Suprapubic skin (tissue), 4 donors: ENCODE data around the gene C14orf180.

Experiments used
- CTCF ChIP-seq, 2 donors: fragments of 200-600 bp in 1 of 2; fragments of 450-650 bp in 1 of 2; sonication (generic) in 1 of 2; IDR thresholded peaks; one replicate each; pipeline ENCODE4 v1.5.1; 2016 to 2019; ENCODE audit warnings: antibody characterized with exemption in 2 of 2, mild to moderate bottlenecking in 1 of 2, moderate library complexity in 1 of 2
- EP300 ChIP-seq: sonication (generic); formaldehyde crosslinking; IDR thresholded peaks from one replicate; pipeline ENCODE4 v1.6.1; 2017; ENCODE audit warnings: antibody characterized with exemption
- POLR2A ChIP-seq, 2 donors: fragments of 450-650 bp; IDR thresholded peaks; one replicate each; pipeline ENCODE4 v1.6.1; 2017; ENCODE audit warnings: antibody characterized with exemption in 2 of 2, mild to moderate bottlenecking in 2 of 2, moderate library complexity in 2 of 2
- POLR2AphosphoS5 ChIP-seq, 3 donors: sonication (generic); formaldehyde crosslinking; IDR thresholded peaks; one replicate each; pipeline ENCODE4 v1.6.1; 2017; ENCODE audit warnings: antibody characterized with exemption in 3 of 3

- TF ChIP-seq CTCF (IDR thresholded peaks at IDR 0.05): no peak
- TF ChIP-seq POLR2A (IDR thresholded peaks at IDR 0.05): no peak
- TF ChIP-seq EP300: no peak
- TF ChIP-seq POLR2AphosphoS5 (IDR thresholded peaks at IDR 0.05): no peak
Observed at GRCh38 chr14:104564744-104565679, 14.6 kb upstream of the C14orf180 start.
